Lung (tissue), 12 donors: ENCODE data around the gene RPL28. TPM values are rescaled to one million over a fixed set of nuclear protein-coding genes. Genes with fewer than 3 reads are reported as not detected.

Source experiments
- ATAC-seq: fragments of 200-7000 bp; cut with Tn5 transposase; one replicate; pipeline ENCODE4 v1.9.1; 2020; ENCODE audit warnings: moderate number of reproducible peaks; ENCODE audit not compliant: insufficient read depth, low FRiP score
- DNase-seq, 3 donors: peaks; one replicate each; pipeline ENCODE4 v3.0.0-alpha.2; 2013 to 2017
- H3K27ac ChIP-seq, 2 donors: one replicate each; pipeline ENCODE4 v1.5.1; 2013; ENCODE audit warnings: mild to moderate bottlenecking in 2 of 2, moderate library complexity in 2 of 2, control low read depth in 1 of 2, inconsistent platforms in 1 of 2, low read depth in 1 of 2, low read length in 1 of 2
- H3K27me3 ChIP-seq, 3 donors: one replicate each; pipeline ENCODE4 v1.5.1; 2013; ENCODE audit warnings: low read length in 2 of 3; ENCODE audit not compliant: control insufficient read depth in 3 of 3, insufficient read depth in 3 of 3
- H3K36me3 ChIP-seq, 4 donors: one replicate each; pipeline ENCODE4 v1.5.1; 2013; ENCODE audit warnings: low read length in 4 of 4, mild to moderate bottlenecking in 1 of 4, moderate library complexity in 1 of 4; ENCODE audit not compliant: control insufficient read depth in 4 of 4, insufficient read depth in 4 of 4
- H3K4me1 ChIP-seq, 5 donors: one replicate each; pipeline ENCODE4 v1.5.1; 2013; ENCODE audit warnings: low read length in 5 of 5, mild to moderate bottlenecking in 2 of 5, moderate library complexity in 1 of 5; ENCODE audit not compliant: control insufficient read depth in 5 of 5, insufficient read depth in 5 of 5
- H3K4me3 ChIP-seq: one replicate; pipeline ENCODE4 v1.5.1; 2013; ENCODE audit warnings: mild to moderate bottlenecking, control low read depth, moderate library complexity
- H3K9ac ChIP-seq, 2 donors: one replicate each; pipeline ENCODE4 v1.5.1; 2013; ENCODE audit warnings: low read length in 2 of 2, control low read depth in 1 of 2; ENCODE audit not compliant: insufficient read depth in 1 of 2
- H3K9me3 ChIP-seq, 4 donors: one replicate each; pipeline ENCODE4 v1.5.1; 2013; ENCODE audit warnings: low read length in 3 of 4, mild to moderate bottlenecking in 1 of 4, moderate library complexity in 1 of 4; ENCODE audit not compliant: control insufficient read depth in 4 of 4, insufficient read depth in 3 of 4
- CTCF ChIP-seq: IDR thresholded peaks from 2 replicates; pipeline ENCODE4 v1.5.1; 2012; ENCODE audit warnings: mild to moderate bottlenecking; ENCODE audit errors: control extremely low read depth, extremely low read depth
- WGBS, 2 donors: extraction: QIAGEN DNeasy Blood & Tissue Kit; methylation state at CpG; one replicate each; pipeline ENCODE4 v1.1.7; 2013; 5-methylcytosine and 5-hydroxymethylcytosine counted together
- polyA plus RNA-seq, 2 donors: library from polyadenylated mRNA; stranded (reverse); fragments of 200-250 nt; gene quantifications; one replicate each; pipeline ENCODE4 v1.2.1, GENCODE V29; 2013
- total RNA-seq, 2 donors: library from RNA; depleted of rRNA in 1 of 2; stranded (reverse); fragments of >200 nt in 1 of 2; gene quantifications; one replicate each; pipeline ENCODE4 v1.2.1, GENCODE V29; 2014 to 2021
- donor health status: control.
- donor health status: control.
- donor health status: Bipolar disorder and iron deficiency.
- donor health status: healthy.
- donor health status: DM: yes; HTN: yes; CAD: no.

RPL28 gene
- total and polyA plus RNA-seq, 4 donors: 272 to 3,086 (median 1,601) TPM

GRCh38 chr19:55348317-55349034, 37.3 kb upstream of the RPL28 start:
- Histone ChIP-seq H3K9me3 (peaks cover 0 to 3% (median 0%) of the 10 kb centered on the region in 4 donors), H3K9ac (no peak overlapping the region), H3K4me3 (no peak overlapping the region), H3K4me1 (peaks cover 0 to 15% (median 3%) of the 10 kb centered on the region in 5 donors), H3K36me3 (peaks cover 0 to 14% (median 0%) of the 10 kb centered on the region in 4 donors), H3K27ac (no peak overlapping the region), H3K27me3 (peaks cover 0 to 21% (median 19%) of the 10 kb centered on the region in 3 donors)
- DNase-seq (peak; percentile 49 to 76 (median 56)), ATAC-seq (no peak)
- TF ChIP-seq CTCF: no peak
- 67 to 79% methylated on average over 22 of the region's 22 CpGs for WGBS, 2 donors

GRCh38 chr19:55350620-55351315, 35.0 kb upstream of the RPL28 start:
- H3K27me3 ChIP-seq: peaks cover 0 to 32% (median 26%) of the 10 kb centered on the region in 3 donors
- 58 to 60% methylated on average over 11 of the region's 11 CpGs for WGBS, 2 donors
- H3K4me1 ChIP-seq: peaks cover 0 to 18% (median 3%) of the 10 kb centered on the region in 5 donors
- DNase-seq: no peak
- peaks cover 0 to 3% (median 0%) of the 10 kb centered on the region in 4 donors for H3K9me3 ChIP-seq
- H3K27ac ChIP-seq: no peak overlapping the region
- H3K36me3 ChIP-seq: peaks cover 0 to 10% (median 0%) of the 10 kb centered on the region in 4 donors
- no peak for ATAC-seq
- no peak overlapping the region for H3K4me3 ChIP-seq
- no peak for TF ChIP-seq CTCF
- no peak overlapping the region for H3K9ac ChIP-seq

- peaks cover 0 to 45% (median 26%) of the 10 kb centered on the region in 3 donors for H3K27me3 ChIP-seq
- peaks cover 0 to 3% (median 0%) of the 10 kb centered on the region in 4 donors for H3K9me3 ChIP-seq
- H3K4me1 ChIP-seq: peaks cover 0 to 18% (median 3%) of the 10 kb centered on the region in 5 donors
- no peak overlapping the region for H3K9ac ChIP-seq
- no peak for TF ChIP-seq CTCF
- H3K27ac ChIP-seq: no peak overlapping the region
- DNase-seq (no peak), ATAC-seq (no peak)
- peaks cover 0 to 3% (median 0%) of the 10 kb centered on the region in 4 donors for H3K36me3 ChIP-seq
- no peak overlapping the region for H3K4me3 ChIP-seq
- 42 to 54% methylated on average over 6 of the region's 6 CpGs for whole genome bisulfite sequencing, 2 donors
Measured at GRCh38 chr19:55352040-55352439, 33.7 kb upstream of the RPL28 start.
